IPS-15b (cell line): ENCODE data around the gene F13A1.
"Not testable (repeated sequence)": the region's sequence is repeated elsewhere in the genome, so short reads cannot be mapped to it uniquely, and the experiment has no call there.

ENCODE experiments used
- H3K27me3 ChIP-seq: one replicate; pipeline ENCODE4 v1.6.1; 2013; ENCODE audit warnings: low read length; ENCODE audit not compliant: control insufficient read depth, insufficient read depth
- H3K36me3 ChIP-seq: one replicate; pipeline ENCODE4 v1.6.1; 2013; ENCODE audit warnings: low read length; ENCODE audit not compliant: control insufficient read depth, insufficient read depth
- H3K4me1 ChIP-seq: one replicate; pipeline ENCODE4 v1.6.1; 2013; ENCODE audit warnings: mild to moderate bottlenecking, low read length; ENCODE audit not compliant: control insufficient read depth, insufficient read depth
- H3K4me3 ChIP-seq: one replicate; pipeline ENCODE4 v1.5.1; 2013; ENCODE audit warnings: low read depth, low read length
- H3K9ac ChIP-seq: one replicate; pipeline ENCODE4 v1.6.1; 2013; ENCODE audit warnings: low read depth, mild to moderate bottlenecking, low read length
- H3K9me3 ChIP-seq: one replicate; pipeline ENCODE4 v1.6.1; 2013; ENCODE audit warnings: mild to moderate bottlenecking, low read length; ENCODE audit not compliant: control insufficient read depth, insufficient read depth

The F13A1 gene

GRCh38 chr6:6315660-6316059 is 4.8 kb downstream of the F13A1 start:
- H3K4me3 ChIP-seq, result no peak overlapping the region
- H3K4me1 ChIP-seq, result no peaks in the 10 kb centered on the region
- no peak overlapping the region for H3K9ac ChIP-seq
- H3K36me3 ChIP-seq, result no peaks in the 10 kb centered on the region
- H3K9me3 ChIP-seq, result no peaks in the 10 kb centered on the region
- peaks cover 22% of the 10 kb centered on the region for H3K27me3 ChIP-seq

- H3K4me1 ChIP-seq, result no peaks in the 10 kb centered on the region
- H3K27me3 ChIP-seq, result peaks cover 12% of the 10 kb centered on the region
- no peak overlapping the region for H3K4me3 ChIP-seq
- H3K36me3 ChIP-seq, result no peaks in the 10 kb centered on the region
- no peak overlapping the region for H3K9ac ChIP-seq
- H3K9me3 ChIP-seq, result no peaks in the 10 kb centered on the region
Observed at GRCh38 chr6:6314596-6314995, 5.9 kb downstream of the F13A1 start.

GRCh38 chr6:6312901-6313441 is 7.5 kb downstream of the F13A1 start:
- Histone ChIP-seq H3K4me1 (no peaks in the 10 kb centered on the region), H3K4me3 (no peak overlapping the region), H3K9ac (no peak overlapping the region), H3K9me3 (no peaks in the 10 kb centered on the region), H3K36me3 (no peaks in the 10 kb centered on the region), H3K27me3 (peaks cover 4% of the 10 kb centered on the region)

GRCh38 chr6:6305575-6305974 is 14.9 kb downstream of the F13A1 start:
- Histone ChIP-seq H3K9ac (no peak overlapping the region), H3K27me3 (no peaks in the 10 kb centered on the region), H3K9me3 (no peaks in the 10 kb centered on the region), H3K4me1 (no peaks in the 10 kb centered on the region), H3K4me3 (no peak overlapping the region), H3K36me3 (no peaks in the 10 kb centered on the region)

- not testable (repeated sequence) for H3K4me1 ChIP-seq, H3K9me3 ChIP-seq, H3K27me3 ChIP-seq, H3K36me3 ChIP-seq, H3K9ac ChIP-seq, H3K4me3 ChIP-seq
Observed at GRCh38 chr6:6300383-6300782, 20.1 kb downstream of the F13A1 start.

- Histone ChIP-seq H3K9ac (no peak overlapping the region), H3K36me3 (no peaks in the 10 kb centered on the region), H3K9me3 (no peaks in the 10 kb centered on the region), H3K4me3 (no peak overlapping the region), H3K27me3 (no peaks in the 10 kb centered on the region), H3K4me1 (peaks cover 9% of the 10 kb centered on the region)
Observed at GRCh38 chr6:6293317-6293716, 27.1 kb downstream of the F13A1 start.

- Histone ChIP-seq H3K9me3 (no peaks in the 10 kb centered on the region), H3K27me3 (no peaks in the 10 kb centered on the region), H3K36me3 (no peaks in the 10 kb centered on the region), H3K4me3 (no peak overlapping the region), H3K4me1 (peaks cover 1% of the 10 kb centered on the region), H3K9ac (no peak overlapping the region)
Observed at GRCh38 chr6:6287415-6287814, 33.0 kb downstream of the F13A1 start.

GRCh38 chr6:6285679-6286078 is 34.8 kb downstream of the F13A1 start:
- no peaks in the 10 kb centered on the region for H3K9me3 ChIP-seq
- no peak overlapping the region for H3K4me3 ChIP-seq
- H3K4me1 ChIP-seq, result no peaks in the 10 kb centered on the region
- H3K36me3 ChIP-seq, result no peaks in the 10 kb centered on the region
- H3K27me3 ChIP-seq, result no peaks in the 10 kb centered on the region
- H3K9ac ChIP-seq, result no peak overlapping the region

- Histone ChIP-seq H3K9me3 (no peaks in the 10 kb centered on the region), H3K4me3 (no peak overlapping the region), H3K9ac (no peak overlapping the region), H3K36me3 (no peaks in the 10 kb centered on the region), H3K4me1 (no peaks in the 10 kb centered on the region), H3K27me3 (no peaks in the 10 kb centered on the region)
Observed at GRCh38 chr6:6284221-6284966, 36.1 kb downstream of the F13A1 start.

GRCh38 chr6:6283746-6284145 is 36.7 kb downstream of the F13A1 start:
- Histone ChIP-seq H3K4me3 (no peak overlapping the region), H3K27me3 (no peaks in the 10 kb centered on the region), H3K36me3 (no peaks in the 10 kb centered on the region), H3K9ac (no peak overlapping the region), H3K4me1 (no peaks in the 10 kb centered on the region), H3K9me3 (no peaks in the 10 kb centered on the region)

GRCh38 chr6:6282716-6283115 is 37.7 kb downstream of the F13A1 start:
- Histone ChIP-seq H3K9ac (no peak overlapping the region), H3K4me3 (no peak overlapping the region), H3K9me3 (no peaks in the 10 kb centered on the region), H3K36me3 (no peaks in the 10 kb centered on the region), H3K27me3 (no peaks in the 10 kb centered on the region), H3K4me1 (no peaks in the 10 kb centered on the region)

- Histone ChIP-seq H3K9me3 (no peaks in the 10 kb centered on the region), H3K4me3 (no peak overlapping the region), H3K4me1 (no peaks in the 10 kb centered on the region), H3K27me3 (no peaks in the 10 kb centered on the region), H3K36me3 (no peaks in the 10 kb centered on the region), H3K9ac (no peak overlapping the region)
Observed at GRCh38 chr6:6277413-6277812, 43.0 kb downstream of the F13A1 start.
